ENCODE results near the gene RAB40A. TPM values are rescaled to one million over a fixed set of nuclear protein-coding genes. Genes with fewer than 3 reads are reported as not detected.

RAB40A gene
- total and polyA plus RNA-seq, 2 donors (not counting 1 experiment from before 2014, with no cell fraction given) = 0.15 to 0.67 TPM

GRCh38 chrX:103531002-103531401 lies 11.7 kb upstream of the RAB40A start:
- intact Hi-C loops (cut with micrococcal nuclease) = loop anchor here (5.0 kb wide), 2 partner anchors 181 to 301 kb away; partner anchors contain the start of genes RAB9B and TMEM31
- Histone ChIP-seq H3K9ac (ENCODE audit: low read length) (no peak overlapping the region), H3K9me3 (ENCODE audit: control extremely low read depth in 1 of 3, control insufficient read depth in 2 of 3, insufficient read depth in 1 of 3, low read length in 2 of 3) (no peaks in the 10 kb centered on the region), H3K27me3 (replicated peaks in 1 of 4; ENCODE audit: control extremely low read depth in 1 of 4, control insufficient read depth in 3 of 4, insufficient read depth in 4 of 4, low read length in 3 of 4) (peaks cover 0 to 3% (median 0%) of the 10 kb centered on the region in 4 experiments), H3K27ac (ENCODE audit: low read length in 2 of 2) (no peak overlapping the region), H3K79me2 (ENCODE audit: control insufficient read depth, insufficient read depth, low read length) (no peaks in the 10 kb centered on the region), H4K20me1 (ENCODE audit: control insufficient read depth, insufficient read depth, low read length, poor library complexity, severe bottlenecking) (no peaks in the 10 kb centered on the region), H3K4me3 (ENCODE audit: control extremely low read depth in 1 of 5, extremely low read depth in 1 of 5, insufficient read depth in 1 of 5, low read depth in 2 of 5, low read length in 4 of 5) (no peak overlapping the region), H2AFZ (ENCODE audit: insufficient read depth, low read depth, low read length, poor library complexity, severe bottlenecking) (no peak overlapping the region), H3K36me3 (replicated peaks in 1 of 2; ENCODE audit: control extremely low read depth in 1 of 2, control insufficient read depth in 1 of 2, extremely low read depth in 1 of 2, insufficient read depth in 2 of 2, low read length in 1 of 2) (no peaks in the 10 kb centered on the region), H3K4me1 (ENCODE audit: control insufficient read depth in 2 of 2, insufficient read depth in 2 of 2, low read length in 2 of 2) (peaks cover 3 to 4% of the 10 kb centered on the region in 2 donors), H3K4me2 (replicated peaks; ENCODE audit: low read depth, low read length, poor library complexity, severe bottlenecking) (no peak overlapping the region)
- CTCF ChIA-PET = no interaction called here
- H3K9me3 Mint-ChIP-seq (ENCODE audit: insufficient read depth) = no peaks in the 10 kb centered on the region
- no peaks in the 10 kb centered on the region for H3K27me3 Mint-ChIP-seq
- ATAC-seq (ENCODE audit: low read depth) (no peak), DNase-seq (no peak)
- H3K27ac Mint-ChIP-seq = no peak overlapping the region
- H3K4me3 Mint-ChIP-seq = no peak overlapping the region
- 89% methylated on average over 3 of the region's 6 CpGs for WGBS (ENCODE audit: insufficient coverage)
- POLR2A ChIA-PET = no interaction called here
- H3K4me1 Mint-ChIP-seq = peaks cover 4% of the 10 kb centered on the region
- TF ChIP-seq CTCF (IDR thresholded peaks at IDR 0.05) = no peak
- no peak for TF ChIP-seq EZH2 (IDR thresholded peaks at IDR 0.05; ENCODE audit: borderline replicate concordance, insufficient read depth, low read depth, low read length, poor library complexity, severe bottlenecking)

GRCh38 chrX:103530545-103530944 lies 11.3 kb upstream of the RAB40A start:
- Mint-ChIP-seq H3K27ac (no peak overlapping the region), H3K4me3 (no peak overlapping the region), H3K9me3 (ENCODE audit: insufficient read depth) (no peaks in the 10 kb centered on the region), H3K4me1 (peaks cover 4% of the 10 kb centered on the region), H3K27me3 (no peaks in the 10 kb centered on the region)
- TF ChIP-seq EZH2 (IDR thresholded peaks at IDR 0.05; ENCODE audit: borderline replicate concordance, insufficient read depth, low read depth, low read length, poor library complexity, severe bottlenecking) (no peak), CTCF (IDR thresholded peaks at IDR 0.05) (no peak)
- ChIA-PET CTCF (no interaction called here), POLR2A (no interaction called here)
- ATAC-seq (ENCODE audit: low read depth) = no peak
- Histone ChIP-seq H3K4me1 (ENCODE audit: control insufficient read depth in 2 of 2, insufficient read depth in 2 of 2, low read length in 2 of 2) (peaks cover 3 to 4% of the 10 kb centered on the region in 2 donors), H3K4me3 (ENCODE audit: control extremely low read depth in 1 of 5, extremely low read depth in 1 of 5, insufficient read depth in 1 of 5, low read depth in 2 of 5, low read length in 4 of 5) (no peak overlapping the region), H3K9ac (ENCODE audit: low read length) (no peak overlapping the region), H4K20me1 (ENCODE audit: control insufficient read depth, insufficient read depth, low read length, poor library complexity, severe bottlenecking) (no peaks in the 10 kb centered on the region), H3K27ac (ENCODE audit: low read length in 2 of 2) (no peak overlapping the region), H3K4me2 (replicated peaks; ENCODE audit: low read depth, low read length, poor library complexity, severe bottlenecking) (no peak overlapping the region), H3K36me3 (replicated peaks in 1 of 2; ENCODE audit: control extremely low read depth in 1 of 2, control insufficient read depth in 1 of 2, extremely low read depth in 1 of 2, insufficient read depth in 2 of 2, low read length in 1 of 2) (no peaks in the 10 kb centered on the region), H3K9me3 (ENCODE audit: control extremely low read depth in 1 of 3, control insufficient read depth in 2 of 3, insufficient read depth in 1 of 3, low read length in 2 of 3) (no peaks in the 10 kb centered on the region), H3K27me3 (replicated peaks in 1 of 4; ENCODE audit: control extremely low read depth in 1 of 4, control insufficient read depth in 3 of 4, insufficient read depth in 4 of 4, low read length in 3 of 4) (peaks cover 0 to 3% (median 0%) of the 10 kb centered on the region in 4 experiments), H2AFZ (ENCODE audit: insufficient read depth, low read depth, low read length, poor library complexity, severe bottlenecking) (no peak overlapping the region), H3K79me2 (ENCODE audit: control insufficient read depth, insufficient read depth, low read length) (no peaks in the 10 kb centered on the region)
- WGBS (ENCODE audit: insufficient coverage) = no CpG with 5 or more reads among the region's 1 CpG
- intact Hi-C loops (cut with micrococcal nuclease) = loop anchor here (5.0 kb wide), 2 partner anchors 182 to 302 kb away; partner anchors contain the start of genes RAB9B and TMEM31
- DNase-seq = no peak
